Sigmoid colon (tissue), 4 donors: ENCODE data around the gene METRNL.

Experiments used
- CTCF ChIP-seq, 4 experiments: fragments of 450-650 bp in 3 of 4; fragments of 200-600 bp in 1 of 4; IDR thresholded peaks; one replicate each; pipeline ENCODE4 v1.5.1; 2016 to 2019; ENCODE audit warnings: antibody characterized with exemption in 4 of 4, mild to moderate bottlenecking in 3 of 4, moderate library complexity in 2 of 4
- POLR2AphosphoS5 ChIP-seq, 4 donors: sonication (generic); formaldehyde crosslinking; IDR thresholded peaks; one replicate each; pipeline ENCODE4 v1.6.1; 2017; ENCODE audit warnings: antibody characterized with exemption in 4 of 4

- TF ChIP-seq POLR2AphosphoS5 (IDR thresholded peaks at IDR 0.05) (no peak), CTCF (IDR thresholded peaks at IDR 0.05) (no peak)
Measured at GRCh38 chr17:83133302-83134121, 54.1 kb downstream of the METRNL start.
